Activated B cell treated with CpG ODN at 0.5 μM for 24 hours (primary cell): ENCODE results near the gene ZBTB16. TPM values are rescaled to one million over a fixed set of nuclear protein-coding genes. Genes with fewer than 3 reads are reported as not detected.
A peak's percentile ranks its signal among the peaks of the same experiment; 100 is the strongest.

Source experiments
- ATAC-seq: fragments of 200-7000 bp; cut with Tn5 transposase; one replicate; pipeline ENCODE4 v1.10.0; 2021; ENCODE audit warnings: low read depth, mild to moderate bottlenecking, moderate library complexity
- CTCF ChIA-PET: fragments of 350-600 bp; sonication (Branson Sonifier 250); formaldehyde crosslinking; loops from one replicate; lab custom pipeline; 2021; ENCODE audit warnings: antibody characterized with exemption; lab: Charles Lee
- POLR2A ChIA-PET: fragments of 350-600 bp; sonication (Branson Sonifier 250); formaldehyde crosslinking; loops from one replicate; lab custom pipeline; 2021; ENCODE audit warnings: antibody characterized with exemption; lab: Charles Lee
- DNase-seq: peaks from one replicate; pipeline ENCODE4 v3.0.0; 2022
- H3K27ac Mint-ChIP-seq: one replicate; pipeline ENCODE4 v1.8.0; 2020; ENCODE audit warnings: mixed read lengths
- H3K27me3 Mint-ChIP-seq: one replicate; pipeline ENCODE4 v1.8.0; 2021; ENCODE audit warnings: mixed read lengths
- H3K36me3 Mint-ChIP-seq: one replicate; pipeline ENCODE4 v1.8.0; 2021; ENCODE audit warnings: low read depth, mixed read lengths
- H3K4me1 Mint-ChIP-seq: one replicate; pipeline ENCODE4 v1.8.0; 2021; ENCODE audit warnings: mixed read lengths
- H3K4me3 Mint-ChIP-seq: one replicate; pipeline ENCODE4 v1.8.0; 2020; ENCODE audit warnings: mild to moderate bottlenecking, mixed read lengths
- H3K9me3 Mint-ChIP-seq: one replicate; pipeline ENCODE4 v1.8.0; 2020; ENCODE audit warnings: mixed read lengths
- CTCF ChIP-seq: fragments of 200-600 bp; IDR thresholded peaks from one replicate; pipeline ENCODE4 v1.8.0; 2022; ENCODE audit warnings: antibody characterized with exemption, mild to moderate bottlenecking
- intact Hi-C: fragments of 100-400 bp; cut with micrococcal nuclease; formaldehyde crosslinking; loops from one replicate; pipeline ENCODE4 v1.15.1; 2024
- total RNA-seq: library from RNA; stranded (reverse); gene quantifications from 2 replicates; pipeline ENCODE4 v1.2.3, GENCODE V29; 2022

Gene ZBTB16
- total RNA-seq, 1 donor from 2014 or later = 2.5 TPM

GRCh38 chr11:114208377-114208776 is 148.9 kb downstream of the ZBTB16 start:
- POLR2A ChIA-PET = no interaction called here
- Mint-ChIP-seq H3K4me1 (peaks cover 15% of the 10 kb centered on the region), H3K27me3 (peaks cover 3% of the 10 kb centered on the region), H3K9me3 (no peaks in the 10 kb centered on the region), H3K4me3 (no peak overlapping the region), H3K36me3 (no peaks in the 10 kb centered on the region), H3K27ac (no peak overlapping the region)
- ATAC-seq (peak; percentile 70), DNase-seq (no peak)
- CTCF ChIA-PET = no interaction called here
- no peak for TF ChIP-seq CTCF
- intact Hi-C loops = no loop called here

DNA sequence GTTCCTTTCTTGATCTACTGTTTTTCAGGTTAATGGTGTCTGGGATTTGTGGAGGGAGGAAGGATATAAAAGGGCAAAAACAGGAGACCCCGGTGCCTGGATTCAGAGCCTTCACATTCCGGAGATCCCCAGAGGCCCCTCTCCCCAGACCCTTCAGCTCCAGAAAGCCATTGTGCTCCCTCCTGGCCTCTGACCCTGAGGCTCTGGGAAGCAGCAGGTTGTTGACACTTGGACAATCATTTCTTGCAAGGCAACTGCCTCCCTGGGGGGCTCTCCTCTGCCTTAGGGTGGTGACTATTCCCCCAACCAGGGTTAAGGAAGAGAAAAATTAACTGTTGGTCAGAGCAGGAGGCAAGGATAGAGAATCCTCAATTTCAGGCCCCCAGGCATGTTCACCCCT is 149.8 kb downstream of the ZBTB16 start:
- Mint-ChIP-seq H3K9me3 (no peaks in the 10 kb centered on the region), H3K4me1 (peaks cover 15% of the 10 kb centered on the region), H3K4me3 (no peak overlapping the region), H3K27ac (no peak overlapping the region), H3K27me3 (peaks cover 3% of the 10 kb centered on the region), H3K36me3 (no peaks in the 10 kb centered on the region)
- ChIA-PET CTCF (no interaction called here), POLR2A (no interaction called here)
- ATAC-seq = no peak
- no peak for DNase-seq
- intact Hi-C loops = no loop called here
- TF ChIP-seq CTCF = no peak

DNA sequence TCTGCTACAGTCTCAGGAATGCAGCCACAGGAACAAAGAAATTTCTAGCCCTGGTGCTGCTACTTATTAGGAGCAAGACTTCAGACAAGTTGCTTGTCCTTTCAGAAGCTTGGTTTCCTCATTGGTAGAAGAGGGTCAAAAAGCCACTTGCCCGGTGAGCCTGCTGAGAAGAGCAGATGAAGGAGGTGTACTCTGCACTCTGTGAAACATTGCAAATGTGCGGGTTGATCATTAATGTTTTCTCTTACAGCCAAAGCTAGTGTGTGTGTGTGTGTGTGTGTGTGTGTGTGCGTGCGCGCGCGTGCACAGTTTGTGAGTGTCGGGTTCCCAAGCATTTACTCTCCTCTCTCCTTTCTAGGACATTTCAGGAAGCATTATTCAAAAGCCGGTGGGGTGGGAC is 150.4 kb downstream of the ZBTB16 start:
- H3K4me3 Mint-ChIP-seq = no peak overlapping the region
- no peak for TF ChIP-seq CTCF
- peaks cover 15% of the 10 kb centered on the region for H3K4me1 Mint-ChIP-seq
- no peaks in the 10 kb centered on the region for H3K36me3 Mint-ChIP-seq
- ATAC-seq (no peak), DNase-seq (no peak)
- ChIA-PET POLR2A (no interaction called here), CTCF (no interaction called here)
- no peaks in the 10 kb centered on the region for H3K9me3 Mint-ChIP-seq
- intact Hi-C loops = no loop called here
- no peaks in the 10 kb centered on the region for H3K27me3 Mint-ChIP-seq
- no peak overlapping the region for H3K27ac Mint-ChIP-seq

DNA sequence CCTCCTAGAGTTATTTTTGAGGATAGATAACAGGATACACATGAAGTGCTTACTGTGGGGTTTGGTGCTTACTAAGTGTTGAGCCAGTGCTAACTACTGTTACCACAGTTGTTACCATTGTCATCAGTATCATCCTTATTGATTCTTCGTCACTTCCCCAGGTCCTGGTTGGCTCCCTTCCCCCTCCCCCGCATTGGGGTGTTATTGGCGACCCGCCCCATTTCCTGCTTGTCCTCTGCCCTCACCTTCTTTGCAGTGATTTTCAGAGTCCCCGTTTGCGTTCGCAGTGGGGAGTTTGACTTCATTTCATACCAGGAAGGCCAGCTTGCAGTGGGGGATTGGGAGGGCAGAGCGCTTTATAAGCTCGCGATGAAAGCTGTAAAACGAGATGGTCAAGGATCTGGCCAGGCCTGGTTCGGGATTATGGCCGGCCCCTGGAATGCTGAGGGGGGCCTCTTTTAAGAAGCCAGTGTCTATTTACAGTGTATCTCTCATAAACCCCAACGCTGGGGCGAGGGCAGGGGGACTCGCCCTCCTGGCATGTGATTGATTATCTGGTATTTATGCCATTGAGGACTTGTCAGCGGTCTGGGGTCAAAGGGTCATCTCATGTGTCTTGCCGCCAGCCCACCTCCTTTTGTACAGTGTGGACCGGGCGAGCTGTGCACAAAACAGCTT is 152.1 kb downstream of the ZBTB16 start:
- DNase-seq (no peak), ATAC-seq (no peak)
- Mint-ChIP-seq H3K27ac (no peak overlapping the region), H3K36me3 (no peaks in the 10 kb centered on the region), H3K4me3 (no peak overlapping the region), H3K4me1 (peaks cover 23% of the 10 kb centered on the region), H3K27me3 (no peaks in the 10 kb centered on the region), H3K9me3 (no peaks in the 10 kb centered on the region)
- TF ChIP-seq CTCF = no peak
- POLR2A ChIA-PET = interaction anchor here (0.6 kb wide), 1 partner anchor 96 kb away, joined by 5 read pairs; no protein-coding TSS in a partner anchor
- CTCF ChIA-PET = no interaction called here
- intact Hi-C loops = no loop called here

DNA sequence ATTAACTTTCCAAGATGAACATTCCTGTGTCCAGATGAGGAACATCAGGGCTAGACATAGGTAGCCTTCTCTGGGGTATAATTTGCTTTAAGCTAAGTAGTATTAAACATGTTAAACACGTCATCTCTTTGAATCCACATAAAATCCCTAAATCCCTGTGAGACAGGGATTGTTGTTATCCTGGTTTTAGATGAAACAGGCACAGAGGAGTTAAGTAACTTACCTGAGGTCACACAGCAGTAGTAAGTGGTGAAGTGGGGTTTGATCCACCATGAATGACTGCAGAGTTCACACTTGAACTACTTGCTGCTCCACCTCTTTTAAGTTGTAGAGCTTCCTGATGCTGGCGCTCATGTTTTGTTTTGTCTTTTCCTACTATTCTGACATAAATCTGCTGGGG is 154.1 kb downstream of the ZBTB16 start:
- no peak for TF ChIP-seq CTCF
- Mint-ChIP-seq H3K27me3 (no peaks in the 10 kb centered on the region), H3K27ac (no peak overlapping the region), H3K4me3 (no peak overlapping the region), H3K36me3 (no peaks in the 10 kb centered on the region), H3K9me3 (no peaks in the 10 kb centered on the region), H3K4me1 (peaks cover 20% of the 10 kb centered on the region)
- CTCF ChIA-PET = no interaction called here
- POLR2A ChIA-PET = no interaction called here
- intact Hi-C loops = no loop called here
- DNase-seq (no peak), ATAC-seq (no peak)
